HUDEP-2 (cell line): ENCODE measurements around the gene KCP.

Experiments
- DNase-seq, 76 experiments: peaks; one replicate each; lab custom pipeline; 2025; ENCODE audit not compliant: unreplicated experiment in 76 of 76; lab: John Stamatoyannopoulos, UW

Gene KCP

DNA sequence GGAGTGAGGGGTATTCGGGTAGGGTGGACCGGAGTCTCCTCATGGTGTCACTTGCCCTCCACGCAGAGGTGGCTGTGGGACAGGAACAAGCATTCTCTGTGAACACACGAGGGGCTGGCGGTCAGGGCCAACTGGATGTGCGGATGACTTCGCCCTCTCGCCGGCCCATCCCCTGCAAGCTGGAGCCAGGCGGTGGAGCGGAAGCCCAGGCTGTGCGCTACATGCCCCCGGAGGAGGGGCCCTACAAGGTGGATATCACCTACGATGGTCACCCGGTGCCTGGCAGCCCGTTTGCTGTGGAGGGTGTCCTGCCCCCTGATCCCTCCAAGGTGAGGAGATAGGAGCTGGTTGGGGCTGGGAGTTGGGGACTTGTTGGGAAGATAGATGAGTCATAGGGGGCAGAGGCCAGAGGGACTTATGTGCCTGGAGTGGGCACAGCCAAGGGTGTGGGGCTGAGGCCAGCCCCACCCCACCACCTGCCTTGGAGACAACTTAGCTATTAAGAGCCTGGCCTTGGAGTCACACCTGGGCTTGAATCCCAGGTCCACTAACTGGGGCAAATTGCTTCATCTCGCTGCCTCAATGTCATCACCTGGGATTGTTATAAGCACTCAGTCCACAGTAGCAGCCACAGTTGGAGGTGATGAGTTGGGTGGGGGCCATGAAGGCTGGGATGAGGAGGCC lies 66.4 kb downstream of the KCP start:
- DNase-seq, result no peak

DNA sequence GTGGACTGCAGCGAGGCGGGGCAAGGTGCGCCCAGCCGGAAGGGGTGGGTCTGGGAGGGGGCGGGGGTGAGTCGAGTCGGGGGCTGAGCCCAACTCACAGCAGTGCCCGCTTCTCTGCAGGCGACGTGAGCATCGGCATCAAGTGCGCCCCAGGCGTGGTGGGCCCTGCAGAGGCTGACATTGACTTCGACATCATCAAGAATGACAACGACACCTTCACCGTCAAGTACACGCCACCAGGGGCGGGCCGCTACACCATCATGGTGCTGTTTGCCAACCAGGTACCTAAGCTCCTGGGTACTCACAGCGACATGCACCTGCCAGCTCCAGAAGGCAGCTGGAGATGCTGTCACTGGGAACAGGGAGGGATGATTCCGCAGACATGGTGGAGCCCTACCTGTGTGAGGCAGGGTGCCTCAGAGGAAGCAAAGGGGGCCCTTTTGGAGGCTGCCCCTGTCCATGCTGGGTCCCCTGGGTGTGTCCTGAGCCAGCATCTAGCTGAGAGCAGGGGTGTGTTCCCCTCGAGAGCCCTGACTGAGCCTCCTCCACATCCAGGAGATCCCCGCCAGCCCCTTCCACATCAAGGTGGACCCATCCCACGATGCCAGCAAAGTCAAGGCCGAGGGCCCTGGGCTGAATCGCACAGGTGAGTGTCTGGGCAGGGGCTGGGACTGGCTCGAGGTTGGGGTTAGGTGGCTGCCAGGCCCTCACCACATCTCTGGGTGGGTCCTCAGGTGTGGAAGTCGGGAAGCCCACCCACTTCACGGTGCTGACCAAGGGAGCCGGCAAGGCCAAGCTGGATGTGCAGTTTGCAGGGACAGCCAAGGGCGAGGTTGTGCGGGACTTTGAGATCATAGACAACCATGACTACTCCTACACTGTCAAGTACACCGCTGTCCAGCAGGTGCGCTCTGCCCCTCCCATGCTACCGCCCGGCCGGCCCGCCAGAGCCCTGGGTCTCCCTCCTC lies 67.6 kb downstream of the KCP start:
- DNase-seq, result no peak

DNA sequence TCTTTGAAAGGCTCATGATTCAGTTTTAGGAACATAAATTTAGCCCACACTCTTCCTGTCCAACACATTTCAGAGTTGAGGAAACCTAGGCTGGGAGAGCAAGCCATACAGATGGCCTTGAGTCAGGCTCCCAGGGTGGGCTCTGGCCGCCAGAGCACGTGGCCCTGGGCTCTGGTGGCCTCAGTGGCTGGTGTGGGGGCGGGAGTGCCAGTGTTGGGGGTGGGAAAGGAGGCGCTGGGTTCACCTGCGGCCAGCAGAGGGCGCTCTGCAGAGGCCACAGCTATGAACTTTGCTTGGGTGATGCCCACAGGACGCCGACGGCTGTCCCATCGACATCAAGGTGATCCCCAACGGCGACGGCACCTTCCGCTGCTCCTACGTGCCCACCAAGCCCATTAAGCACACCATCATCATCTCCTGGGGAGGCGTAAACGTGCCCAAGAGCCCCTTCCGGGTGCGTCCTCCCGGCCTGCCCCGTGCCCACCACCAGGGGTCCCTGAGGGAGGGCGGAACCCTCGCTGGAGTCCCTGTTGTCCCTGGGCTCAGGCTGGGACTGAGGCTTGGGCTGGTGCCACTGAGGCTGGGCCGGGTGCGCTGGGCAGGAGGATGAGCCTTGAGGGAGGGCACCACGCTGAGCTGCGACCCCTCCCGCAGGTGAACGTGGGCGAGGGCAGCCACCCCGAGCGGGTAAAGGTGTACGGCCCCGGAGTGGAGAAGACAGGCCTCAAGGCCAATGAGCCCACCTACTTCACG lies 68.4 kb downstream of the KCP start:
- DNase-seq, result peak in 52 of 76 experiments; percentile 1 to 66 (median 34)

DNA sequence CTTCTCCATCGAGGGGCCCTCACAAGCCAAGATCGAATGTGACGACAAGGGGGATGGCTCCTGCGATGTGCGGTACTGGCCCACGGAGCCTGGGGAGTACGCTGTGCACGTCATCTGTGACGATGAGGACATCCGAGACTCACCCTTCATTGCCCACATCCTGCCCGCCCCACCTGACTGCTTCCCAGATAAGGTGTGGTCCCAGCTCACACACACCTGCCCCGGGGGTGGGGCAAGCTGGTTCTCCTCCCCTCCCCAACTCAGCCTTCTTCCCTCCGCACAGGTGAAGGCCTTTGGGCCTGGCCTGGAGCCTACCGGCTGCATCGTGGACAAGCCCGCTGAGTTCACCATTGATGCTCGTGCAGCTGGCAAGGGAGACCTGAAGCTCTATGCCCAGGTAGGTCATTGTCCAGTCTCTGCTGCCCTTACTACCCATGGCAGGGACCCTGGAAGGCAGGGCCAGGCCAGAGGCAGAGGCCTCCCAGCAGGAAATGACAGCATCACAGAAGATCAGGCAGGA lies 69.3 kb downstream of the KCP start:
- DNase-seq, result no peak

DNA sequence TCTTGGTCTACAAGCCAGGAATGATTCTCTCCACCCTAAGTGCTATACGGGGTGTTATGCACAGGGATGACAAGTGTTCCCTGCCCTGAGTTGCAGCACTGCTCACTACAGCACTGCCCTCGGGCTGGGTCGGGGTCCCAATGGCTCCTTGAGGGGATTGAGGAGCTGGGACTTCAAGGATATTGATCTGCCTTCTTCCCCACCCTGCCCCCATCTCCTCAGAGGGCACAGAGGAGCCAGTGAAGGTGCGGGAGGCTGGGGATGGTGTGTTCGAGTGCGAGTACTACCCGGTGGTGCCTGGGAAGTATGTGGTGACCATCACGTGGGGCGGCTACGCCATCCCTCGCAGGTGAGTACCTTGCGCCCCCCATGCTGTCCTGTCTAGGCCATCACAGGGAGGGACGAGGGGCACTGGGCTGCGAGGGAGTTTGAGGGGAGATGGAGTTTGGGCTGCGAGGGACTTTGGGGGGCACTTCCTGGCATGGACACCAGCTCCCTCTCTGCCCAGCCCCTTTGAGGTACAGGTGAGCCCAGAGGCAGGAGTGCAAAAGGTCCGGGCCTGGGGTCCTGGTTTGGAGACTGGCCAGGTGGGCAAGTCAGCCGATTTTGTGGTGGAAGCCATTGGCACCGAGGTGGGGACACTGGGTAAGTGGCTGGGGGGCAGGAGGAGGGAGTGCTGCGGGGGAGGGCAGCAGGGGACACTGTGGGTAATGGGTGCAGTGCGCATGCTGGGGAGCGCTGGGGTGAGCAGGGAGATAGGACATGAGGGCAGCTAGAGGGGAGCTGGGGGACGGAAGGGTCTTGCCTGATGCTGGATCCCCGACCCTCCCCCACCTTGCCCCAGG lies 70.0 kb downstream of the KCP start:
- no peak for DNase-seq

DNA sequence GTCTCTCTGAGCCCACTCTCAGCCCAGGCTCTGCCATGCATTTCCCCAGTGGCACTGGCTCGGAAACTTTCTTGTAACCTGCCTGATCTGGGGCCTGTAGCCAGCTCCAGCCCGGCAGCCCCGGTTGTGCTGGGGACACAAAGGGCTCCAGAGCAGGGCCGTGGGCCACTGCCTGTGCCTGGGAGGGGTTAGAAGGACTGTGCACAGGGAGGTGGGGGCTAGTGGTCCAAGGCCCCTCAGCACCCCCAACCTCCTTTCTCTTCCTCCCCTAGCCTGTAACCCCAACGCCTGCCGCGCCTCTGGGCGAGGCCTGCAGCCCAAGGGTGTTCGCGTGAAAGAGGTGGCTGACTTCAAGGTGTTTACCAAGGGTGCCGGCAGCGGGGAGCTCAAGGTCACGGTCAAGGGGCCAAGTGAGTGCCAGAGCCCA lies 70.7 kb downstream of the KCP start:
- DNase-seq, result no peak

DNA sequence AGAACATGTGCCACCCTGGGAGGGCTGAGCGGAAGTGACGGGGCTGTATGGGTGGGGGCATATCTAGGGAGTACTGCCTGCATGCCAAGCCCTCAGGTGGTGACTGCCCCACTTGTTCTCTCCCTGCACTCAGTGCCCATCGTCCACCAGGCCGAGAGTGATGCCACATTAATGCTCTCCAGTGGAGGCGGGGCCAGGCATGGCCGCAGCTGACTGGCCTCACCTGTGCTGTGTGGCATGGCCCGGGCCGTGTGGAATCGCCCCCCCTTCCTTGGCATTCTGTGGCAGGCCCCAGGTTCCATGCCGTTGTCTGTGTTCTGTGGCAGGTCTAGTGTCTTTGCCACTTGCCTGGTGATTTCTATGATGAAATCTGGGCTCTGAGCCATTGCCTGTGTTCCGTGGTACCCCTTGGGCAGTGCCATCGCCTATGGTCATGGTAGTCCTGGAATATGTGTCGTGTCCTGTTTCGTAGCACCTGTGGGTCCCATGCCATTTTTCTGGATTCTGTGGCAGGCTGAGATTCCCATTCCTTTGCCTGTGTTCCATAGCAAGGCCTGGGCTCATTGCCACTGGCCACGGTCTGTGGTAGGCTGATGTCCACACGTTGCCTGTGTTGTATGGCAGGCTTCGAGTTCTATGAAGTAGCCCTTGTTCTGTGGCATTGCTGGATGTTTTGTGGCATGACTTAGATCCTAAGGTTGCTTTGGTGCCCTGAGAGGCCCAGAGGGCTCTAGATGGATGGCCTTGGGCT lies 71.4 kb downstream of the KCP start:
- DNase-seq, result no peak

DNA sequence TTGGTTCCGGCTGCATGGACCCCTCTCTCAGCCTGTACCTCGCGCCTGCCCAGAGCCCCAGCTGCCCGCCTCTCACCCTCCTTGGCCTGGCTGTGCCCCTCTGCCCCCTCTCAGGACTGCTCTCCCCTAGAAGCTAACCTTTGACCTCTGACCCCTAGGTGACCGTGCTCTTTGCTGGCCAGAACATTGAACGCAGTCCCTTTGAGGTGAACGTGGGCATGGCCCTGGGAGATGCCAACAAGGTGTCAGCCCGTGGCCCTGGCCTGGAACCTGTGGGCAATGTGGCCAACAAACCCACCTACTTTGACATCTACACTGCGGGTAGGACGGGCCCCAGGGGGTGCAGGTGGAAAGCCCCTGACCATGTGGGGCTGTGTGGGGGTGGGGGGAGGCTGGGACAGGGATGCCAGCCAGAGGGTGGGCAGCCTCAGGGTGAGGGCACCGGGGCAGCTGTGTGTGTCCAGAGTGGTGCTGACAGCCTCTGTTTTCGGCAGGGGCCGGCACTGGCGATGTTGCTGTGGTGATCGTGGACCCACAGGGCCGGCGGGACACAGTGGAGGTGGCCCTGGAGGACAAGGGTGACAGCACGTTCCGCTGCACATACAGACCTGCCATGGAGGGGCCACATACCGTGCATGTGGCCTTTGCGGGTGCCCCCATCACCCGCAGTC lies 72.3 kb downstream of the KCP start:
- no peak for DNase-seq

DNA sequence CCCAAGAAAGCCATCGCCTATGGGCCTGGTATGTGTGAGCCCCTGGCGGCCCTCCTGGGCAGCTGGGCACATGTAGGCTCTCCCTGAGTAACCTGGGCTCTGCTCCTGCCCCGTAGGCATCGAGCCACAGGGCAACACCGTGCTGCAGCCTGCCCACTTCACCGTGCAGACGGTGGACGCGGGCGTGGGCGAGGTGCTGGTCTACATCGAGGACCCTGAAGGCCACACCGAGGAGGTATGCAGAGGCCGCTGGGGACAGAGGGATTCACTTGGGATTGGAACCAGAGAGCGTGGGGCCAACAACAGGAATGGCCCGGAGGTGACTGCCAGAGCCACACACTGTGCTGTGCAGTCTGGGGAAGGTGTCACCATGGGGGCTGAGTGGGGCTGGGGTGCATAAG lies 73.0 kb downstream of the KCP start:
- DNase-seq, result no peak

DNA sequence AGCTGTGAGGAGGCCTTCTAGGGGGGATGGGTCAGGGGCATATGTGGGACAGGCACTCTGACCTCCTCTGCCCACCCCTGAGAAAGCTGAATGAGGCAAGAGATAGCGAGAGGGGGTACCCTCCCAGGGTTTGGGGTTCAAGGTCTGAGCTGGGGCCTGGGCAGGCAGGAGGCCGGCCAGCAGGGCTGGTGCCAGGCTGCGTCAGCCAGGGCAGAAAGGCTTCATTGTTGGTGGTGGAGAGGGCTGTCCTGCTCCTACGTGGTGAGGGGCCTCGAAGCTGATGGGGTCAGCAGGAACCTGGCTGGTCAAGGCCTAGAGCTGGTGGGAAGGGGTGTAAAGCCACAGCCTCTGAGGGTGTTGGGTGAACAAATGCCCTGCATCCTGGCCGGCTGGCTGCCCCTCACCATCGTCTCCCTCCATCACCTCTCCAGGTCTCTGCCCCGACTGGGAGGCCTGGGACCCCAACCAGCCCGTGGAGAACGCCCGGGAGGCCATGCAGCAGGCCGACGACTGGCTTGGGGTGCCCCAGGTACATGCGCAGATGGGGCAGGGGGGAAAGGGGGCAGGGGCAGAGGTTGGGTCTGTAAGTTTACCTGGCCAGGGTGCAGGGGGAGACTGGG lies 73.7 kb downstream of the KCP start:
- no peak for DNase-seq

DNA sequence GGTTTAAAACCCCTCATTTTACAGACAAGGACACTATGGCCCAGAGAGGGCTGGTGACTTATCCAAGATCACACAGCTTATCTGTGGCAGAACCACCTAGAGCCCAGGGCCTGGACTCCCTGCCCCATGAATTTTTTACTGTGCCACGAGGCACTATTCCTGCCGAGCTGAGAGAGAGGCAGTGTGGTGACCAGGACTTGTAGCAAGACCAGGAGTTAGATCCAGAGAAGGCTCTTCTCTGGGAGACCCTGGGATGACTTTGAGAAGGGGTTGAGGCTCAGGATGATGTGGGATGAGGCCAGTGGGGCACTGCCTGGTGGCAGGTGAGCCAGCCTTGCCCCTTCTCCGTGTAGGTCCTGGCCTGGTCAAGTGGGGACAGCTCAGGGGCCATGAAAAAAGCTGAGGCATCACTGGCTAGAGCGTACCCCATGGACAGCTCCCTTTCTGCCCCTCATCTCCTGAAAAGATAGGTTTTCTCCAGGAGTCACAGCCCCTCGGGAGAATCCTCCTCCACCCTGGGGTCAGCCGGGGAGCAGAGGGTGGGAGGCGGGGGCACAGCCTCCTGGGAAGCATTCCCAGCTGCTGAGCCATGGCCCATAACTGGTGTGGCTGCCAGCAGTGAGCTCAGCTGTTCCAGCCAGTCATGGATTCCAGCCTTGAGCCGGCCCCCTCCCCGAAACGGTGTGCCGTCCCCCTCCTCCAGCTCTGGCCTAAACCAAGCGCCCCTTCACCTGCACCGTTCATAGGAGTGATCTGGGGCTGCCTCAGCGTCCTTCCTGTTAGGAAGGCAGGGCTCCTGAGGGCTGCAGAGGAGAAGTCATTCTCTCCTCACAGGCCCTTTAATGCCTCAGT lies 74.5 kb downstream of the KCP start:
- DNase-seq, result no peak

DNA sequence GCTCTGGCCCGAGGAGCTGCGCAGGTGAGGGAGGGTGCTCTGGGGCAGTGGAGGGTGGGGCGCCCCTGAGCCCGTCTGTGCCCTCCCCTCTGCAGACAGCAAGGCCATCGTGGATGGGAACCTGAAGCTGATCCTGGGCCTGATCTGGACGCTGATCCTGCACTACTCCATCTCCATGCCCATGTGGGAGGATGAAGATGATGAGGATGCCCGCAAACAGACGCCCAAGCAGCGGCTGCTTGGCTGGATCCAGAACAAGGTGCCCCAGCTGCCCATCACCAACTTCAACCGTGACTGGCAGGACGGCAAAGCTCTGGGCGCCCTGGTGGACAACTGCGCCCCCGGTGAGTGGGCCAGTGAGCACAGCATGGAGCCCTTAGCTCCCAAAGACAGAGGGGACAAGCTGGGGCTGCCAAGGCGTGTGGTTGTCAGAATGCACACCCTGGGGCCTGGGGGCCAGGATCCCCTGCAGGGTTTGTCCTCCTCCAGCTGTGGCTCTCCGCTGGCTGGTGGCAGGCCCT lies 75.2 kb downstream of the KCP start:
- no peak for DNase-seq

DNA sequence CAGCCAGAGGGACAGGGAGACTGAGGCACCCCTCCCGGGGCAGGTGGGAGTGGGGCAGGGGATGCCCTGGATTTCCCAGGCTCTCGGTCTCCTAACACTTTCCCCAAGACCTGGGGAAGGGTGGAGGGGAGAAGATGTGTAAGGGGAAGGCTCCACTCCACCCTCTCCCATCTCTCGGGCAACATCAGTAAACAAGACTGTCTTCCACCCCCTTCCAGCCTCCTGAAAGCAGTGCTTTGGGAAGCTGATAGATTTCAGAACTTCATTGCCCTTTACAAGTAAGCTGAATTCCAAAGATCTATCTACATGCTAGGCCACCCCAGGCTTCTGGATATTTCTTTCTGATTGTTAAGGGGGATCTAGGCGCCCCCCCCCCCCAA lies 76.6 kb downstream of the KCP start:
- no peak for DNase-seq

DNA sequence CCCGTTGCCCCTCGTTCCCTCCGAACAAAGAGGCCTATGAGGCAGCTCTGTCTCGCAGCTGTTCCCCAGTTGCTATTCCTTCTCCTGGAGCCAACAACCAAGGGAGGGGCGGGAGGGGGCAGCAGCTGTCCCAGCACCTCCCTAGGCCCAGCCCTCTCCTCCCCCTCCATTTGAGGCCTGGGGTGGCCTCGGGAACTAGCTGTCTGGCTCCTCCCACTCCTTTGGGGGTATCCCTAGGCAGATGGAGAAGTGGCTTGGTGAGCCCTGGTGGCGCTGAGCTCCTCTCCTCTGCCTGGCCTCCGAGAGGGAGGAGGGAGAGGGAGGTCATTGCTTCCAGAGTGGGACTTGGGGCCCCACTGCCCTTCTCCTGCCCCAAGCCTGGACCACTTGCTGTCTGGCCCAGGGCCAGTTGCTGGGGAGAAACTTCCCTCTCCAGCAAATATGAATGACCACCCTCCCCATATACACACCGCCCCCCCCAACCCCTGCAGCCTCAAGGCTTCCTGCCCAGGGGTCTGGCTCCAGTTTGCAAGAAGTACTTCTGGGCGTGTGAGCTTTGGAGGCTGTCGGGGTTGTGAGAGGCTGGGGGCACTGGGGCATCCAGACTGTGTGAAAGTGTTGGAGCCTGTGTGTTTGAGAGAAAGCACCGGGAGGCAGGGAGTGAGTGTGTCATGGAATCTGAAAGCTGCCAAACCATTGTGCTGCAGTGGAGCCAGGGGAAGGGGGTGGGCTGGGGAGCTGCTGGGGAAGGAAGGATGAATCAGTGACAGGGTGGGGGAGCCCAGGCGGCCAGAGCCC lies 77.2 kb downstream of the KCP start:
- DNase-seq, result no peak

DNA sequence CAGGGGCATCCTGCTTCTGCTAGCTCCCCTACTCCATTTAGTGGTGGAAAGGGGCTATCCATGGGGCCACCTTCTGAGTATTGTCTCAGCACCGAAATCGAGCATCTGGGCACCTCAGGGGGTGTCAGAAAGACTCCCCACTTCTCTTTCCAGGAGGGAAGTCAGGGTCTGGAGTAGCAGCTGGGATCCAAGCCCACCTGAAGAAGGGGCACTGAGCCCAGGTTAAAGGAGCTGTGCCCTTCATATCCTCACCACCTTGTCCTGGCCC lies 77.7 kb downstream of the KCP start:
- DNase-seq, result no peak

DNA sequence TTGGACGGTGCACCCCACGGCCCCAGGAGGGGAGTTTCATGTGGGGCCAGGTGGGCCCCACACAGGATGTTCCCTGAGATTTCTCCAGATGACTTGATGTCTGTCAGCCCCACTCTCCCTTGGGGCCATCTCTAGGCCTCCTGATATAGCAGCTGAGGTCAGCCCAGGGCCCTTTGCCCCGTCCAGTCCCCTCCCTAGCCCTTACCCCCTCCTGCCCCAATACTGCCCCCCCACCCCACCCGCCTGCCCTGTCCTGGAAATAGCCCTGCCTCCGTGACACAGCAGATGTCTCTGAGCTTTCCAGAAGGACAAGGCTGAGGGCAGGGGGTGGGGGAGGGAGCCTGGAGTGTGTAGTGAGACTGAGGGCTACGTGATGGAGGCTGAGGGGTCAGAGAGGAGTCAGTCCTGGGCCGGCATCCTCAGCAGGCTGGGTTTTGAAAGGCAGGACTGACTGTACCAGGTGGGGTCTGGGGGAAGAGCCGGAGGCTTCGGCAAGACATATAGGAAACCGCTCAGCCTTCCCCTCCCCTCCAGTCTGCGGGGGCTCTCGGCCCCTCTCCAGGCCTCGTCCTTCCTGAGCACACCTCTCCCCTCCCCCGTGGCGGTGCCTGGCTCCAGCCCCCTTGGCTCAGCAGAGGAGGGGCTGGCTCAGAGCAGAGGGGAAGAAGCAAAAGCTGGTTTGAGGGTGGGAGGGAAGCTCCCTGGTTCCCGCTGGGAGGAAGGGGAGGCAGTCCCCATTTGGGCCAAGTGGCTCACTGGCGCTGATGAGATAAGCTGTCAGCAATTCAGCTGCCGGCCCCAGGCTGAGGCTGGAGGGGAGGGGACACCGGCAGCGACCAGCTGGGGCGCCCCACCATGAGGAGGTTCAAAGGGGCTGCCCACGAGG lies 78.3 kb downstream of the KCP start:
- peak in 1 of 76 experiments; percentile 7 for DNase-seq
